22Rv1 (cell line): ENCODE data around the gene NELL1.

Source experiments
- CTCF ChIP-seq: fragments of 450-650 bp; IDR thresholded peaks from 2 replicates; pipeline ENCODE4 v1.5.1; 2017; ENCODE audit warnings: mild to moderate bottlenecking
- ZFX ChIP-seq: fragments of 450-650 bp; IDR thresholded peaks from 2 replicates; pipeline ENCODE4 v1.6.1; 2017; ENCODE audit warnings: antibody characterized with exemption, borderline replicate concordance

DNA sequence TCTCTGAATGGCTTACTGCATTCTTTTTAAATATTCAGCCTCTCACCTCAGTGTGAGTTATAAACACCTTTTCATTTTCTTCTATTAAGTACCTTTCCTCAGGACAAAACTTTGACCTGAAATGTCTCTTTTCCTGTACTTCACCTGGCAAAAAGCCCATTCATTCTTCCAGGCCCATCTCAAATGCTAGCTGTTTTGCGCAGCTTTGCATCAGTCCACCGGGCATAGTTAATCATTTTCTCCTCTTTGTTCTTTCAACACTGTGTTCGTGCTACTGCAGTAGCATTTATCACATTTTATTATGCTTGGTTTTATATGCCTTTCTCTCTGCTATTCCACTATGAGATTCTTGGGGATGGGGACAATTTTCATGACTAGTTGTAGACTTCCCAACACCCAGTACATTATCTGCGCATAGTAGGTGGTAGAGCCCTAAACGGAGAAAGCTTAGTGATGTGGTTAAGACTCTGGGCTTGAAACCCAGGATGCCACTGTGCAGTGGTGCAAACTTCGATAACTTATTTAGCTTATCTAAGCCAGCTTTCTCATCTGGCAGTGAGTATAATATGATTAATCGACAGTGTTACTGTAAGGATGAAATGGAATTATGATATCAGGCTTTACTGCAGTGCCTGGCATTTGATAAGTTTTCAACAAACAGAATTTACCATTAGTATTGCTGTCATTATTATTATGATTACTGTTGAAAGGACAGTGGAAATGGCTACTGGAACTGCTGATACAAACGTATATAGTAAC lies 695.7 kb downstream of the NELL1 start:
- TF ChIP-seq CTCF = no peak
- TF ChIP-seq ZFX = no peak
